K562 (cell line): ENCODE measurements around the gene TPI1. TPM values are rescaled to one million over a fixed set of nuclear protein-coding genes. Genes with fewer than 3 reads are reported as not detected.

ENCODE experiments used
- ELF2 ChIP-seq: fragments of 250-450 bp; sonication (Bioruptor Pico); IDR thresholded peaks from 2 replicates; pipeline ENCODE4 v1.5.0; 2021; ENCODE audit warnings: mild to moderate bottlenecking
- RBFOX2 ChIP-seq: fragments of 200-400 bp; formaldehyde crosslinking; IDR thresholded peaks from 2 replicates; pipeline ENCODE4 v1.6.1; 2017; ENCODE audit warnings: low read depth, mild to moderate bottlenecking, low read length, moderate library complexity
- polyA plus RNA-seq, 8 experiments: library from polyadenylated mRNA; depleted of rRNA in 4 of 8; stranded (reverse) in 5 of 8; unstranded in 3 of 8; fragments of >200 nt; fragmentation: Nextera tagmentation in 2 of 8; fragmentation: Illumina TruSeq in 1 of 8; extraction: Ambion mirVana in 2 of 8; extraction: Trizol in 1 of 8; gene quantifications; 2 replicates each; pipeline versions ENCODE4 v1.2.1 to v1.2.3, GENCODE V29; 2011 to 2014; ENCODE audit warnings: inconsistent platforms in 1 of 8, missing spikeins in 1 of 8
- total RNA-seq, 7 experiments: library from RNA; depleted of rRNA in 6 of 7; stranded (reverse); fragments of >200 nt in 6 of 7; fragmentation: Illumina TruSeq in 2 of 7; extraction: Trizol in 2 of 7; gene quantifications; 2 replicates each; pipeline versions ENCODE4 v1.2.1 to v1.2.3, GENCODE V29; 2011 to 2021; ENCODE audit warnings: low replicate concordance in 1 of 7
- TF ChIP-seq, protein P1 (sequence below): fragments of 250-450 bp; sonication (Bioruptor Pico); IDR thresholded peaks from 2 replicates; pipeline ENCODE4 v1.4.0; 2020
- TF ChIP-seq, protein P2 (sequence below): fragments of 450-650 bp; IDR thresholded peaks from 2 replicates; pipeline ENCODE4 v1.6.1; 2017; ENCODE audit warnings: antibody characterized with exemption
- TF ChIP-seq, protein P3 (sequence below): sonication (generic); formaldehyde crosslinking; IDR thresholded peaks from 2 replicates; pipeline ENCODE4 v1.9.0; 2022; ENCODE audit warnings: mild to moderate bottlenecking, missing genetic modification reagents

The TPI1 gene
- total and polyA plus RNA-seq, 9 of the 15 experiments (the other 6 are each of a cell fraction or from before 2014, with no cell fraction given), result 662 to 4,971 (median 892) TPM

DNA sequence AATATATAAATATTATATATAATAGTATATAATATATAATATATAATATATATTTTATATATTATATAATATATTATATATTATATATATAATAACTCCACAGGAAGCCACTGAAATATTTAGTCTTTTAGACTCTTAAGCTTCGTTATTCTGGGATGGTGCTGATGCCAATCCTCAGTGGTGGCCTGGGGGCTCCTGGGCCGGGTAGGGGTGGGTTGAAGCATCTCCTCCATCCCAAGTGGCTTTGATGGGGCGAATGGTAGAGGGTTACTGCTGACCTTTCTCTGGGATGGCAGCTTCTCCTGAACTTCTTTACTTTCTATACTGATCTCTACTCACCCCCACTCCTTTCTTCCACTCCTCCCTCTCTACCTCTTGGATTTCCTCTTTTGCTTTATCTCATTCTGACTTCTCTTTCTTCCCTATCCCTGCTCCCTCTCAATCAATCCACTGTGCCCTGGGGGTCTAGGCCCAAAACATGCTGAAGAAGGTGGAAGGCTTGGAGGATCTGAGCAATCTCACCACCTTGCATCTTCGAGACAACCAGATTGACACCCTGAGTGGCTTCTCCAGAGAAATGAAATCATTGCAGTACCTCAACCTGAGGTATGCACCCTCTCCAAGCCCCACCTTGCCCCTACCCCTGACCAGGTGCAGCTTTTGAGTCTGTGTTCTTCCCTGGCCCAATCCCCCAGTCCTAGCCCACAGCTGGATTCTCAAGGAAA, 42.3 kb downstream of the TPI1 start (continued):
- TF ChIP-seq, protein P1, sequence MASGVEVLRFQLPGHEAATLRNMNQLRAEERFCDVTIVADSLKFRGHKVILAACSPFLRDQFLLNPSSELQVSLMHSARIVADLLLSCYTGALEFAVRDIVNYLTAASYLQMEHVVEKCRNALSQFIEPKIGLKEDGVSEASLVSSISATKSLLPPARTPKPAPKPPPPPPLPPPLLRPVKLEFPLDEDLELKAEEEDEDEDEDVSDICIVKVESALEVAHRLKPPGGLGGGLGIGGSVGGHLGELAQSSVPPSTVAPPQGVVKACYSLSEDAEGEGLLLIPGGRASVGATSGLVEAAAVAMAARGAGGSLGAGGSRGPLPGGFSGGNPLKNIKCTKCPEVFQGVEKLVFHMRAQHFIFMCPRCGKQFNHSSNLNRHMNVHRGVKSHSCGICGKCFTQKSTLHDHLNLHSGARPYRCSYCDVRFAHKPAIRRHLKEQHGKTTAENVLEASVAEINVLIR (CRISPR knock-in tag), result no peak
- TF ChIP-seq, protein P2, sequence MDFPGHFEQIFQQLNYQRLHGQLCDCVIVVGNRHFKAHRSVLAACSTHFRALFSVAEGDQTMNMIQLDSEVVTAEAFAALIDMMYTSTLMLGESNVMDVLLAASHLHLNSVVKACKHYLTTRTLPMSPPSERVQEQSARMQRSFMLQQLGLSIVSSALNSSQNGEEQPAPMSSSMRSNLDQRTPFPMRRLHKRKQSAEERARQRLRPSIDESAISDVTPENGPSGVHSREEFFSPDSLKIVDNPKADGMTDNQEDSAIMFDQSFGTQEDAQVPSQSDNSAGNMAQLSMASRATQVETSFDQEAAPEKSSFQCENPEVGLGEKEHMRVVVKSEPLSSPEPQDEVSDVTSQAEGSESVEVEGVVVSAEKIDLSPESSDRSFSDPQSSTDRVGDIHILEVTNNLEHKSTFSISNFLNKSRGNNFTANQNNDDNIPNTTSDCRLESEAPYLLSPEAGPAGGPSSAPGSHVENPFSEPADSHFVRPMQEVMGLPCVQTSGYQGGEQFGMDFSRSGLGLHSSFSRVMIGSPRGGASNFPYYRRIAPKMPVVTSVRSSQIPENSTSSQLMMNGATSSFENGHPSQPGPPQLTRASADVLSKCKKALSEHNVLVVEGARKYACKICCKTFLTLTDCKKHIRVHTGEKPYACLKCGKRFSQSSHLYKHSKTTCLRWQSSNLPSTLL, result no peak
- TF ChIP-seq ELF2 (CRISPR knock-in tag) (no peak), RBFOX2 (no peak)
- TF ChIP-seq, protein P3, sequence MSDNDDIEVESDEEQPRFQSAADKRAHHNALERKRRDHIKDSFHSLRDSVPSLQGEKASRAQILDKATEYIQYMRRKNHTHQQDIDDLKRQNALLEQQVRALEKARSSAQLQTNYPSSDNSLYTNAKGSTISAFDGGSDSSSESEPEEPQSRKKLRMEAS (CRISPR knock-in tag), result no peak
